Stimulated activated CD4-positive, alpha-beta T cell treated with anti-CD3 and anti-CD28 coated beads, Interleukin-12 subunit alpha, Interleukin-12 subunit beta, amount 100 ng/mL, for 24 hours (primary cell): ENCODE results near the gene NUP35.

Experiments used
- DNase-seq, 2 experiments: peaks; one replicate each; pipeline ENCODE4 v3.0.0-alpha.2; 2020; ENCODE audit warnings: low read depth in 2 of 2

The NUP35 gene, protein sequence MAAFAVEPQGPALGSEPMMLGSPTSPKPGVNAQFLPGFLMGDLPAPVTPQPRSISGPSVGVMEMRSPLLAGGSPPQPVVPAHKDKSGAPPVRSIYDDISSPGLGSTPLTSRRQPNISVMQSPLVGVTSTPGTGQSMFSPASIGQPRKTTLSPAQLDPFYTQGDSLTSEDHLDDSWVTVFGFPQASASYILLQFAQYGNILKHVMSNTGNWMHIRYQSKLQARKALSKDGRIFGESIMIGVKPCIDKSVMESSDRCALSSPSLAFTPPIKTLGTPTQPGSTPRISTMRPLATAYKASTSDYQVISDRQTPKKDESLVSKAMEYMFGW

DNA sequence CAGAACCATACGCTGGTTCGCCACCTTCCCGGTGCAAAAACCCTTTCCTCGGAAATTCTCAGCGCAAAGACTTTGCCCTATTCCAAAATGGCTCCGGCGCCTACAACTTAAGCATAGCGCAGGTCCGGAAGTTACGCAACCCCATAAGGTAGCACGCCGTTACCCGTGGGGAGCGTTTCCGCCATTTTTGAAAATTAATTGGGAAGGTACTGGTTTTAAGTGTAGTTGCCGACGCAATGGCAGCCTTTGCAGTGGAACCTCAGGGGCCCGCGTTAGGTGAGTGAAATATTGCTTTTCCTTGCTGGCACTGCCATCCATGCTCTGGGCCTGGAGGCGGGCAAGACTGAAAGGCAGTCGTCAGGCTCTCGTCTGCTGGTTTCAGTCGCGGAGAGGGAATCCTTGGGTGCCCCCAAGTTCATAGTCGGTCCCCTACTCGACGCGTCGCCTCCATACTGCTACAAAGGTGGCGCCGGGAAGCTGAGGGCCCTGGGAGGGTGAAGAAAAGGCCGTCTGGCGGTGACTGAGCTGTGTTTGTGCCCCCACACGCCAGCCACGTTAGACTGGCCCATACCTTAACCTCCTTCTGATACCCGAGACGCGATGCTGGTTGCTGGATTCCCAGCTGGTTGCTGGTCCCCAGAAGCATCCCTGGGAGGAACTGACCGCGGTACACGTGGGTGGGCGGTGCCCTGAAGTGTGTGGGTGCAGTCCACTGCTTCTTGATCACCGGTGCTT, at the start of gene NUP35:
NUP35 (plus strand) TSS at position 222 of the 735 bp plus-strand sequence; CDS start at position 237, 15 bp downstream.
- DNase-seq = peak; percentile 76

GRCh38 chr2:183078163-183078463, 46.1 kb upstream of the NUP35 start:
- no peak for DNase-seq

GRCh38 chr2:183078464-183079138, 45.6 kb upstream of the NUP35 start, which contains the start of gene DUSP19:
DUSP19 (plus strand) TSS chr2:183078747; CDS start chr2:183078934, 187 bp downstream.
- peak; percentile 75 to 88 for DNase-seq

- no peak for DNase-seq
Measured at GRCh38 chr2:183079139-183079775, 45.0 kb upstream of the NUP35 start.

GRCh38 chr2:183081911-183082310, 42.3 kb upstream of the NUP35 start:
- DNase-seq = no peak

- no peak for DNase-seq
Measured at GRCh38 chr2:183088061-183088460, 36.2 kb upstream of the NUP35 start.

- DNase-seq = no peak
Measured at GRCh38 chr2:183089192-183089851, 34.9 kb upstream of the NUP35 start.

DNA sequence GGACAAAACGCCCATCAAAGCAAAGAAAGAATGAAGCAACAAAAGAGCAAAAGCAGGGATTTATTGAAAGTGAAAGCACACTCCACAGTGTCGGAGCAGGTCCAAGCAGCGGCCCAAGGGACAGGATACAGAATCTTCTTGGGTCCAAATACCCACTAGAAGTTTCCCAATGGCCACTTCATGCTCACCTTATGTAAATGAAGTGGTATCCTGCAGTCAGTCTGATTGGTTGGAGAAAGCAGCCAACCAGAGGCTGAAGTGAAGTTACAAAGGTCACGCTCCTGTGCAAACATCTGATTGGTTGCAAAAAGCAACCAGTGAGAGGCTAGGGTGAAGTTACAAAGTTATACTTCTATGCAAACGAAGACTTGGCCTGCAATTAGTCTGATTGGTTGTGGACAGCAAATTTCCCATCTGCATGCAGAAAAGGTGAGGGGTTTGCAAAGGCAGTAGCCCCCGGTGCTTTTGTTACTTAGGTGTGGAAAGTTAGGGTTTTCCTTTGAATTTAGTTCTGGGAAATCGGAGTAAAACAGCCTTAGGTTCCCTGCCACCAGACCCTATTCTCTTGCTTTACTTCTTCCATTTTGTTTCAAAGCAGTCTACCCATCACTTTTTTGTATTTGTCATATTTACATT, 32.8 kb upstream of the NUP35 start:
- DNase-seq = no peak

- no peak for DNase-seq
Measured at GRCh38 chr2:183091954-183092345, 32.3 kb upstream of the NUP35 start.

DNA sequence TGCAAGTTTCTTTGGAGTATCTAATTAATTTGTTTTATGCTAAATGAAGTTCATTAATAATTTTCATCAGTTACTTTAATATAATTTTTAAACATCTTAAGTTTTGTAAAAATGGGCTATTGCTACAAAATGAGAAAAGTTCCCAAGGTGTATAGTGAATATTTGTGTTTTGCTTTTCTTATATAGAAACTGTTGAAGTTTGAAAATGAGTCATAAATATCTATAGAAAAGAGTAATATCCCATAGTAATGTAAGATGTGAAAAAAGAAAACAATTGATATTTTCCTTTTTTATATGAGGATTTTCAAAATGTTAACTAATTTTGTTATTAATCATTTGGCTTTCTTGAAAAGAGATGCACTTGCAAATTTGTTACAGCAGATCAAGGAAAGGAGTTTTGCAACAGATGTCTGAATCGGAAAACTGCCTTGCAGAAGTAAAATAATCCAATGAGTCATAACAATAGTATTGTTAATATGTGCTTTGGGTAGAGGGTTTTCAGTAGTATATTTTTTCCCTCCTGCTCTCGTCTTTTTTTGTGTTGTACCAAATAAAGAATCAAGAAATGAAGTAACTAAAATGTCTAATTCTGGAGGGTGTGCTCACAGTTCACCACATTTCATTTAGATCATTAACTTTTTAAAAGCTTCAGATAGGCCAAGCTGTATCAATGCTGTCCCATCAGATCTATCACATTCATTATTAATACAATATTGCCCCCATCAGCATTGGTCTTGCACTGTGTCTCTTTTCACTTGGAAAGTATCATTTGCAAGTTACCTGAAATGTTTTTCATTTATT, 30.2 kb upstream of the NUP35 start:
- DNase-seq = no peak

DNA sequence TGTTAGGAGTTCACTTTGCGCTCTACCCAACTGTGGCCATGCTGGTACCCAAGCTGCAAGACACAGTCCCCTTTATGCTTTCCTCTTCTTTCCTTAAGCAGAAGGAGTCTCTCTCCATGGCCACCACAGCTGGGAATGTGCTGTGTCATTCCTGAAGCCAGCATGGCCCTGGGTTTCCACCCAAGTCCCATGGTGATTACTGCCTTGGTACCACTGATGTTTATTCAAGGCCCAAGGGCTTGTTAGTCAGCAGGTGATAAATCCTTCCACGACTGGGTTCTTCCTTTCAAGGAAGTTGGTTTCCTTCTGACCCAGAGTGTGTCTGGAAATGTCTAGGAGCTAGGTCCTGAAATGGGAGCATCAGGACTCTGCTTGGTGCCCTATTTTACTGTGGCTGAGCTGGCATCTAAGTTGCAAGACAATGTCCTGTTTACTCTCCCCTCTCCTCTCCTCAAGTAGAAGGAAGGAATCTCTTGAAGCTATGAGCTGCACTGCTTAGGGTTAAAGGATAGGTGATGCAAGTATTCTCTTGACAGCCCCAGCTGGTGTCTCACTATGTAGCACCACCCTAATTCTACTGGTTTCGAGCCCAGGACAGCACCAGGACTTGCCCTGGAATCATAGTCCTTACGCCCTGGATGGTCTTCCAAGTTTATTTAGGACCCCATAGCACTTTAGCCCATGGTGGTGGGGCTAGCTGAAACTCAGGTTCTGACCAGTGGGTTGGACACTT, 18.7 kb upstream of the NUP35 start:
- no peak for DNase-seq

DNA sequence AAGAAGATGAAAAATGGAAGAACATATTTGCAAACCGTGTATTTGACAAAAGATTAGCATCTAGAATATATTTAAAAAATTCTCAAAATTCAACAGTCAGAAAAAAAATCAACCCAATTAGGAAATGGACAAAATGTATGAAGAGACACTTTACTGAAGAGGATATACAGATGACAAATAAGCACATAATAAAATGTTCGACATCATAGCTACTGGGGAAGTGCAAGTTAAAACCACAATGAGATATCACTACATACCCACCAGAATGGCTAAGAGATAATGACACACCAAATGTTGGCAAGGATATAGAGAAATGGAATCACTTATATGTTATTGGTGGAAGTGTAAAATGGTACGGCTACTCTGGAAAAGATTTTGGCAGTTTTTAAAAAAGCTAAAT, 11.7 kb upstream of the NUP35 start:
- no peak for DNase-seq

DNA sequence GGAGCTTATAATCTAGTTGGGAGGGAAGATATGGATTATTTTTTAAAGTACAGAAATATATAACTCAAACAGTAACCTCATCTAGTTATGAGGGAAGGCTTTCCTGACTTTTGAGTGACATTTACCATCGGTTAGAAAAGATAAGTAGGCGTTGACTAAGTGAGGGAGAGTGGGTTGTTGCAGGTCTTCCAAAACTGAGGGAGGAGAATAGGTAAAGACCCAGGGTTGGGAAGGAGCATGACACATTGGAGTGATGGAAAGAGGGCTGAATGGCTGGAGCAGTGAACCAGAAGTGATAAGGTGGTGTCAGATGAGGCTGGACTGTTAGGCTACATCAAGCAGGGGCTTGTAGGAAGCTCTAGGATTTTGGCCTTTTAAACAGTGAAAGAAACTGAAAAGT, 10.6 kb upstream of the NUP35 start:
- no peak for DNase-seq

- DNase-seq = no peak
Measured at GRCh38 chr2:183117226-183117625, 7.0 kb upstream of the NUP35 start.

DNA sequence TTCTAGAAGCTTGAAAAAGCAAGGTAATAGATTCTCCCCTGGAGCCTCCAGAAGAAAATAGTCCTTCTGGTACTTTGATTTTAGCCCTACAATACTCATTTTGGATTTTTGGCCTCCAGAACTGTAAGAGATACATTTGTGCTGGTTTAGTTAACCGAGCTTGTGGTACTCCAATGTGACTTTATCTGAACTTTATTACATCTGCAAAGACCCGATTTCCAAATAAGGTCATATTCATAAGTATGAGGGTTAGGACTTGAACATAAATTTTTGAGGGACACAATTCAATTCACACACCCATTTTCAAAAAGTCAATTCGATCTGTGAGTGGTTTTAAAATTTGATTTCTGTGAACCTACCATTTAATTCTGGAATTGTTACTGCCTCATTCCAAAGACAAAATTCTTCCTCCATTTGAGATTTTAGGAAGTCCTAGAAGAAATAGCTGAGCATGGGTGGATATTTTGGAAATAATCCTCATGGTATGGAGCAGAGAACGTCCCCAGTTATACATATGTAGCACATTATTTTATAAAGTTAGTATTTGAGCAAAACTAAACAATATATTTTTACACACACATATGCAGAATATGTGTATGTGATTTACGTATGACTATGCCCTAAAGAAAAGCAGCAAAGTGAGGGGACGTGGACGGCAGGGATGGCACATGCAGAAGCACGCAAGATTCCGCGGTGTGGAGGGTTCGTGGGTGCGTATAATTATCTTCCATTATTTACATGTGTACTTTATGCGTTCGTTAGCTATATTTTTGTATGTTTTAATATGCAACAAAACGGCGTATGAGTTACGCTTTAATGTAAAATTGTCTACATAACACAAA, 905 bp upstream of the NUP35 start:
- DNase-seq = no peak

DNA sequence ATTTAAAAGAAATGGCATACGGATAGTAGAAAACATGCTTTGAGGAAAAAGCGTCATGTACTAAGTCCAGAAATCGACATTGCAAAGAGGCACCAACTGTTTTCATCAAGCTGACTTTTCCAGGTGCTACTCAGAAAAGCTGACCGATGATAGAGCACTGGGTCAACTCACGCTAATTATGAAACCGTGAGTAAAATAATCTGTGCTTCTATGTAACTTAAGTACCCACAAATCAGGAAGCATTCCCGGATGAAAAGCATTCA, 353 bp upstream of the NUP35 start:
- DNase-seq = no peak

DNA sequence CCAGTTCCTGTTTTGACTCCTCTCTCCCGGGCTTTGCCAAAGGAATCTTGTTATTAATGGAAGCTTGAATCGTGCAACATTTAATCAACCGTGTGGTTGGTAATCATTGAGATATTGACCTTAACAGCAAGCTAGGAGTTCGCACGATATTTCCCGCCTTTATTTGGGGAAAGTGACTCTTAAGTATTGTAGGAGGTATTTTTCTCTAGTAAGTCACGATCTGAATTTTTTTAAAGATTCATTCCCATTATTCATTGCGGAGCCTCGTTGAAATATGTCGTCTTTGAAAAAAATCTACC, 663 bp downstream of the NUP35 start:
- no peak for DNase-seq

DNA sequence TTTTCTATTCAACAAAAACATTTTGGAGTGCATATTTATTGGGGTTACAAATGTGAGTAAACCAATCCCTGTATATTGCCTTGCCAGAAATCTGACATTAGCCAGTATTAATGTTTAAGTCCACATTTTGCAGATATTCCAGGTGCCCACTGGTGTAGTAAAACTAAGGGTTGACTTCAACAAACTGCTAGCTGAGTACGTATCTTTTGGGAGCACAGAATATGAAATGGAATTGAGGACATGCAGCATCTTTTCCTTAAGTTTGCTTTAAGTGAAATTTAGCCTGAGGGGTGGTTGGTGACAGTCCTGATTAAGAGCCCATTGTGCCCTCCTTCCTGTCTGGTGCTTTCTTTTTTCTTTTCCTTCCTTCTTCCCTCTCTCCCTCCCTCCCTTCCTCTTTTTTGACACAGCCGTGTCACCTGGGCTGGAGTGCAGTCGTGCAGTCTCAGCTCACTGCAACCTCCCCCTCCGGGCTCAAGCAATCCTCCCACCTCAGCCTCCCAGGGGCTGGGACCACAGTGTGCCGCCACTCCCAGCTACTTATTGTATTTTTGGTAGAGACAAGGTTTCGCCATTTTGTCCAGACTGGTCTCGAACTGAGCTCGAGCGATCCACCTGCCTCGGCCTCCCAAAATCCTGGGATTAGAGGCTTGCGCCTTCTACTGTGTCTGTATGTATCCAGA, 1.6 kb downstream of the NUP35 start:
- no peak for DNase-seq

GRCh38 chr2:183126635-183127034, 2.4 kb downstream of the NUP35 start:
- DNase-seq = no peak
